Measurements from ENCODE around the gene ZSCAN1. TPM values are rescaled to one million over a fixed set of nuclear protein-coding genes. Genes with fewer than 3 reads are reported as not detected.

Gene ZSCAN1
- total RNA-seq, 1 donor from 2014 or later: not detected

GRCh38 chr19:58042495-58043340 is 8.9 kb downstream of the ZSCAN1 start:
- Histone ChIP-seq H3K4me1 (no peaks in the 10 kb centered on the region), H3K27ac (no peak overlapping the region), H3K27me3 (ENCODE audit: low read depth) (no peaks in the 10 kb centered on the region), H3K4me3 (no peak overlapping the region), H3K9me3 (peaks cover 72% of the 10 kb centered on the region), H3K36me3 (no peaks in the 10 kb centered on the region)
- no peak for ATAC-seq
- intact Hi-C loops (cut with DNase I): no loop called here
- TF ChIP-seq CTCF (IDR thresholded peaks at IDR 0.05): peak; percentile 7
- DNase-seq: no peak

- Histone ChIP-seq H3K36me3 (no peaks in the 10 kb centered on the region), H3K4me3 (no peak overlapping the region), H3K9me3 (peaks cover 76% of the 10 kb centered on the region), H3K27ac (no peak overlapping the region), H3K27me3 (ENCODE audit: low read depth) (no peaks in the 10 kb centered on the region), H3K4me1 (no peaks in the 10 kb centered on the region)
- DNase-seq: no peak
- TF ChIP-seq CTCF (IDR thresholded peaks at IDR 0.05): no peak
- ATAC-seq: no peak
- intact Hi-C loops (cut with DNase I): no loop called here
Measured at GRCh38 chr19:58044391-58044790, 10.6 kb downstream of the ZSCAN1 start.

- Histone ChIP-seq H3K4me1 (no peaks in the 10 kb centered on the region), H3K36me3 (no peaks in the 10 kb centered on the region), H3K4me3 (no peak overlapping the region), H3K27me3 (ENCODE audit: low read depth) (no peaks in the 10 kb centered on the region), H3K27ac (no peak overlapping the region), H3K9me3 (peaks cover 75% of the 10 kb centered on the region)
- intact Hi-C loops (cut with DNase I): no loop called here
- ATAC-seq (no peak), DNase-seq (no peak)
- no peak for TF ChIP-seq CTCF (IDR thresholded peaks at IDR 0.05)
Measured at GRCh38 chr19:58044886-58045285, 11.1 kb downstream of the ZSCAN1 start.

GRCh38 chr19:58045411-58046050 is 11.7 kb downstream of the ZSCAN1 start:
- H3K9me3 ChIP-seq: peaks cover 69% of the 10 kb centered on the region
- H3K36me3 ChIP-seq: no peaks in the 10 kb centered on the region
- TF ChIP-seq CTCF (IDR thresholded peaks at IDR 0.05): no peak
- no peak overlapping the region for H3K27ac ChIP-seq
- no peak overlapping the region for H3K4me3 ChIP-seq
- DNase-seq (no peak), ATAC-seq (no peak)
- no peaks in the 10 kb centered on the region for H3K27me3 ChIP-seq (ENCODE audit: low read depth)
- intact Hi-C loops (cut with DNase I): no loop called here
- H3K4me1 ChIP-seq: no peaks in the 10 kb centered on the region

- DNase-seq (no peak), ATAC-seq (no peak)
- Histone ChIP-seq H3K4me3 (no peak overlapping the region), H3K4me1 (no peaks in the 10 kb centered on the region), H3K27me3 (ENCODE audit: low read depth) (no peaks in the 10 kb centered on the region), H3K9me3 (peaks cover 60% of the 10 kb centered on the region), H3K36me3 (no peaks in the 10 kb centered on the region), H3K27ac (no peak overlapping the region)
- intact Hi-C loops (cut with DNase I): no loop called here
- TF ChIP-seq CTCF (IDR thresholded peaks at IDR 0.05): no peak
Measured at GRCh38 chr19:58046856-58047255, 13.0 kb downstream of the ZSCAN1 start.
